Measurements from ENCODE around the gene RNFT2. TPM values are rescaled to one million over a fixed set of nuclear protein-coding genes. Genes with fewer than 3 reads are reported as not detected.

RNFT2 gene
- total RNA-seq, 8 experiments from 2014 or later, result 0.71 to 56.3 (median 29.9) TPM

DNA sequence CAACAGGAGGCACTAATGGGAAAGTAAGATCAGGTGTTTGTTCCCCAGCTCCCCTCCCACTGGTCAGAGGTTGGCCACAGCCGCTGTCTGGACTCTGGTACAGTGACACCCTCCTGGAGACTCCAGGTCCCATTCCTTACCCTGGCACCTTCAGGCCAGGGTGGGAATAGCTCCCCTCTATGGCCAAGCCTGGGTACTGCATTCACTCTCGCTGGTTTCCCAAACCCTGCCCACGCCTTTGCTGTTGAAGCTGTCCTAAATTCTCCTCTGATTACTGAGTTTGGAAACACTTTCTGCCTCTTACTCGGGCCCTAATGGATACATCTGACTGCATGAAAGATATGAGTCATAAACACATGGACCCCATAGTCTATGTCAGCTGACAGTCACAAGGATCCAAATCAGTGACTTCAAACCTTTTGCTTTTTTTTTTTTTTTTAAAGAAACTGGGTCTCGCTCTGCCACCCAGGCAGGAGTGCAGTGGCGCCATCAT lies 125.2 kb downstream of the RNFT2 start:
- in situ Hi-C loops (cut with MboI; ENCODE audit: low pct_unique_long_range_greater_than_20kb in 2 of 9, low sequenced_read_pairs in 9 of 9, unreplicated experiment in 9 of 9), result no loop called here
- ATAC-seq (replicated peaks in 6 of 8), result peak; percentile 15 to 73 (median 32)
- no peak overlapping the region for H3K27ac ChIP-seq
- H3K4me3 ChIP-seq, result no peak overlapping the region
- H3K4me1 ChIP-seq (replicated peaks in 1 of 2), result peaks cover 34 to 35% of the 10 kb centered on the region in 2 donors
- WGBS, 10 experiments, result 0 to 90% (median 52%) methylated on average over 1 to 4 of the region's 6 CpGs; no CpG with 5 or more reads in 4 of the 10 experiments

GRCh38 chr12:116864371-116865160 lies 126.5 kb downstream of the RNFT2 start:
- peak in 1 of 8 experiments; percentile 59 for ATAC-seq (replicated peaks in 6 of 8)
- in situ Hi-C loops (cut with MboI; ENCODE audit: low pct_unique_long_range_greater_than_20kb in 2 of 9, low sequenced_read_pairs in 9 of 9, unreplicated experiment in 9 of 9), result no loop called here
- WGBS, 10 experiments, result 0 to 100% (median 61%) methylated on average over 1 to 13 of the region's 13 CpGs
- Histone ChIP-seq H3K27ac (no peak overlapping the region), H3K4me3 (no peak overlapping the region), H3K4me1 (replicated peaks in 1 of 2) (peaks cover 22 to 23% of the 10 kb centered on the region in 2 donors)

DNA sequence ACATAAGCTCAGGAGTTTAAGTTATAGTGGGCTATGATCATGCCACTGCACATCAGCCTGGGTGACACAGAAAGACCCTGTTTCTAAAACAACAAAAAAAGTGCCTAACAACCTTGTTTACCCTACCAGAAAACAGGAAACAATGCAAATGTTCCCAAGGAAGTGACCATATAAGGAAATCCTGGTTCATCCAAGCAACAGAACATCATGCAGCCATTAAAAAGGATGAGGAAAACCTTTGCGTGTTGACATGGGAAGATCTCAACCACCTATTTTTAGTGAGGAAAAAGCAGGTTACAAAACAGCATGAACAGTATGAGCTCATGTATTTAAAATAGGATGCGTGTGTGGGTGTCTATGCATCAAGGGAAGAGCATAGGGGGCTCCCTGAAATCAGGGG lies 129.4 kb downstream of the RNFT2 start:
- ATAC-seq (replicated peaks in 6 of 8), result no peak
- no peaks in the 10 kb centered on the region for H3K4me1 ChIP-seq (replicated peaks in 1 of 2)
- 57 to 100% (median 74%) methylated on average over 1 to 2 of the region's 2 CpGs; no CpG with 5 or more reads in 1 of the 10 experiments for WGBS, 10 experiments
- no peak overlapping the region for H3K4me3 ChIP-seq
- H3K27ac ChIP-seq, result no peak overlapping the region
- in situ Hi-C loops (cut with MboI; ENCODE audit: low pct_unique_long_range_greater_than_20kb in 2 of 9, low sequenced_read_pairs in 9 of 9, unreplicated experiment in 9 of 9), result no loop called here

DNA sequence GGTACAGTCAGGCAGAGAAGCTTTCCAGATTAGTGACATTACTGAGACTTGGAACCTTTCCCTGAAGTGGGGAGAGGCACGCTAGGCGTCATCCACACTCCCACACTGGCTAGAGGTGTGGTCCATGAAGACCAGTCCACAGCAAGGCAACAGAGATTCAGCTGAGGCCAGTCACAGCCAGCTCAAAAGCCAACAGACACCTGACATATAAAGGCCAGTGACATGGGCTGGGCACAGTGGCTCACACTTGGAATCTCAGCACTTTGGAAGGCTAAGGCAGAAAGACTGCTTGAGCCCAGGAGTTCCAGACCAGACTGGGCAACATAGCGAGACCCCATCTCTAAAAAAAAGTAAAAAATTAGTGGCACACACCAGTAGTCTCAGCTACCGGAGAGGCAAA lies 132.2 kb downstream of the RNFT2 start:
- in situ Hi-C loops (cut with MboI; ENCODE audit: low pct_unique_long_range_greater_than_20kb in 2 of 9, low sequenced_read_pairs in 9 of 9, unreplicated experiment in 9 of 9), result no loop called here
- 70 to 100% (median 80%) methylated on average over 1 to 4 of the region's 4 CpGs; no CpG with 5 or more reads in 7 of the 10 experiments for WGBS, 10 experiments
- no peak for ATAC-seq (replicated peaks in 6 of 8)
- Histone ChIP-seq H3K4me1 (replicated peaks in 1 of 2) (no peaks in the 10 kb centered on the region), H3K4me3 (no peak overlapping the region), H3K27ac (no peak overlapping the region)

DNA sequence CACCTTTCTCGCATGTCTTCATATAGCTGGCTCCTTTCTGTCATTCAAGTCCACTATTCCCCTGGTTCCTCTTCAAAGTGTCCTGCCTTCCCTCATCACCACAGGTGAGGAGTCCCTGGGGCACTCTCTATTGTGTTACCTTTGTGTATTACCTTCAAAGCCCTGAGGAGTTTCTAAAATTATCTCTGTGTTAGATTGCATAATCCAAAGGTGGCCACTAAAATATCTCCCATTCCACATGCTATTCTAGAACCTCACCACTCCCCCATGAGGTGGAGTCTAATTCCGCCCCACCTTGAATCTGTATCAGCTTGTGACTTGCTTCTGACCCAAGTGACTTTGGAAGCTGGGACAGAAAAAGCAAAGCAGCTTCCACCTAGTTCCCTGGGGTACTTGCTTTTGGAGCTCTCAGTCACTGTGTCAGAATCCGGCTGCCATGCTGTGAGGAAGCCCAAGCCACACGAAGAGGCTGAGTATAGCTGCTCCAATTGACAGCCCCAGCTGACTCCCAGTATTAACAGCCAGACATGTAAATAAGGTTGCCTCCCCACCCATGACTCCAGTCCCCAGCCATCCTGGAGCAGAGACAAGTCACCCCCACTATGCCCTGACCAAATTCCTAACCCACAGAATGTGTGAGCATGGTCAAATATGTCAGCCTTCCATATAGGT lies 136.3 kb downstream of the RNFT2 start:
- in situ Hi-C loops (cut with MboI; ENCODE audit: low pct_unique_long_range_greater_than_20kb in 2 of 9, low sequenced_read_pairs in 9 of 9, unreplicated experiment in 9 of 9), result no loop called here
- no peak for ATAC-seq (replicated peaks in 6 of 8)
- H3K4me3 ChIP-seq, result no peak overlapping the region
- 50 to 90% (median 76%) methylated on average over 1 to 2 of the region's 4 CpGs; no CpG with 5 or more reads in 2 of the 10 experiments for WGBS, 10 experiments
- H3K4me1 ChIP-seq (replicated peaks in 1 of 2), result peaks cover 19 to 23% of the 10 kb centered on the region in 2 donors
- no peak overlapping the region for H3K27ac ChIP-seq

DNA sequence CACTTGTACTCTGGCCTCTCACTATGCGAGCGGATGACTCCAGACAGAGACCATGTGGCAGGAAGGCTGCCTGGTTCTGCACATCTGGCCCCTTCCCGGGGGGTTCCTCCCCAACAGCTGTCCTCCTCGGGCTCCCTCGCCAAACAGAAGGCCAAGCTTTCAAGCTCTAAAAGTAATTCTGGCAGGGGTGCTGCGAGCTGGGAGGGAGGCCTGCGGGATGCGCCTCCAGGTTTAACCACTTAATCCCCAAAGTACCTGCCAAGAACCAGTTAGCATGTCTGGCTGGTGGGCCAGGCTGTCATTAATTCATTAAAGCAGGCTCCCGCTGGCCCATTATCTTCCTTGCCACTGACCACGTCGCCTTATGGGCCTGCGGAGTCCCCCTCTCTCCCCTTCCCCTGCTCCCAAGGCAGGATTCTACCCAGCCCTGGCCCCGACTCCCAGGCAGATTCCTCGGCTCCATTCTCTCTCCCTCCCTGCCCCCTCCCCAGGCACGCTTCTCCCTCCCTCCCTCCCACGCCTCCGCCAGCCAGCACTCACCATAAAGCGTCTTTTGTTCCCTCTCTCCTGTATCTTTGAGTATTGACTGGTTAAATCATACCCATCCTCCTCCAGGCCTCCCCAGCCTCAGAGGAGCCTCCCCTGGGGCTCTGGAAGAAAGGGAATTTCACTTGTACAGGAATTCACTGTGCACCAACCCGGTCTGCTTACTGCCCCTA lies 138.2 kb downstream of the RNFT2 start:
- Histone ChIP-seq H3K27ac (no peak overlapping the region), H3K4me3 (peak overlapping the region in 3 of 5 donors; percentile 0 to 14 (median 13)), H3K4me1 (replicated peaks in 1 of 2) (peaks cover 19 to 29% of the 10 kb centered on the region in 2 donors)
- peak in 7 of 8 experiments; percentile 6 to 46 (median 39) for ATAC-seq (replicated peaks in 6 of 8)
- in situ Hi-C loops (cut with MboI; ENCODE audit: low pct_unique_long_range_greater_than_20kb in 2 of 9, low sequenced_read_pairs in 9 of 9, unreplicated experiment in 9 of 9), result loop anchor here in 4 of 9 experiments (25.0 kb wide), 2 partner anchors 89 to 164 kb away; no protein-coding TSS in a partner anchor
- 4 to 8% (median 7%) methylated on average over 3 to 5 of the region's 19 CpGs; no CpG with 5 or more reads in 6 of the 10 experiments for WGBS, 10 experiments

GRCh38 chr12:116878567-116879508 lies 140.7 kb downstream of the RNFT2 start:
- 0 to 10% (median 3%) methylated on average over 5 to 15 of the region's 55 CpGs for WGBS, 10 experiments
- in situ Hi-C loops (cut with MboI; ENCODE audit: low pct_unique_long_range_greater_than_20kb in 2 of 9, low sequenced_read_pairs in 9 of 9, unreplicated experiment in 9 of 9), result loop anchor here in 4 of 9 experiments (25.0 kb wide), 2 partner anchors 92 to 167 kb away; no protein-coding TSS in a partner anchor
- peak overlapping the region; percentile 43 to 58 (median 58) for H3K4me3 ChIP-seq
- no peak overlapping the region for H3K27ac ChIP-seq
- peak; percentile 6 to 50 (median 16) for ATAC-seq (replicated peaks in 6 of 8)
- peaks cover 22 to 35% of the 10 kb centered on the region in 2 donors for H3K4me1 ChIP-seq (replicated peaks in 1 of 2)

- H3K4me3 ChIP-seq, result peak overlapping the region; percentile 43 to 58 (median 58)
- in situ Hi-C loops (cut with MboI; ENCODE audit: low pct_unique_long_range_greater_than_20kb in 2 of 9, low sequenced_read_pairs in 9 of 9, unreplicated experiment in 9 of 9), result loop anchor here in 5 of 9 experiments (10.0 to 25.0 kb wide), 3 partner anchors 92 to 175 kb away; no protein-coding TSS in a partner anchor
- 0 to 17% (median 0%) methylated on average over 1 to 4 of the region's 52 CpGs; no CpG with 5 or more reads in 1 of the 10 experiments for WGBS, 10 experiments
- no peak for ATAC-seq (replicated peaks in 6 of 8)
- peaks cover 22 to 35% of the 10 kb centered on the region in 2 donors for H3K4me1 ChIP-seq (replicated peaks in 1 of 2)
- H3K27ac ChIP-seq, result no peak overlapping the region
Measured at GRCh38 chr12:116879509-116880212, 141.5 kb downstream of the RNFT2 start.

- H3K27ac ChIP-seq, result no peak overlapping the region
- in situ Hi-C loops (cut with MboI; ENCODE audit: low pct_unique_long_range_greater_than_20kb in 2 of 9, low sequenced_read_pairs in 9 of 9, unreplicated experiment in 9 of 9), result loop anchor here in 5 of 9 experiments (10.0 to 25.0 kb wide), 3 partner anchors 93 to 176 kb away; no protein-coding TSS in a partner anchor
- peaks cover 22 to 35% of the 10 kb centered on the region in 2 donors for H3K4me1 ChIP-seq (replicated peaks in 1 of 2)
- H3K4me3 ChIP-seq, result peak overlapping the region; percentile 43 to 58 (median 58)
- peak in 2 of 8 experiments; percentile 0 for ATAC-seq (replicated peaks in 6 of 8)
- 0 to 5% (median 0%) methylated on average over 1 to 15 of the region's 21 CpGs; no CpG with 5 or more reads in 2 of the 10 experiments for WGBS, 10 experiments
Measured at GRCh38 chr12:116880213-116880816, 142.2 kb downstream of the RNFT2 start.

- peak; percentile 54 to 88 (median 80) for ATAC-seq (replicated peaks in 6 of 8)
- in situ Hi-C loops (cut with MboI; ENCODE audit: low pct_unique_long_range_greater_than_20kb in 2 of 9, low sequenced_read_pairs in 9 of 9, unreplicated experiment in 9 of 9), result loop anchor here in 5 of 9 experiments (10.0 to 25.0 kb wide), 3 partner anchors 94 to 176 kb away; no protein-coding TSS in a partner anchor
- Histone ChIP-seq H3K4me3 (peak overlapping the region; percentile 43 to 58 (median 58)), H3K27ac (peak overlapping the region in 1 of 2 donors; percentile 14), H3K4me1 (replicated peaks in 1 of 2) (peaks cover 20 to 33% of the 10 kb centered on the region in 2 donors)
- WGBS, 10 experiments, result 0 to 2% (median 0%) methylated on average over 1 to 16 of the region's 65 CpGs; no CpG with 5 or more reads in 5 of the 10 experiments
Measured at GRCh38 chr12:116880817-116881324, 142.8 kb downstream of the RNFT2 start.

Data from motor neuron (in vitro differentiated cells).